AG04449 (cell line): ENCODE data around the gene PDGFD.

ENCODE experiments used
- CTCF ChIA-PET: fragments of 350-600 bp; formaldehyde crosslinking; extraction: SDS; loops from one replicate; lab custom pipeline; 2021; ENCODE audit warnings: antibody characterized with exemption; lab: Yijun Ruan, JAX
- POLR2A ChIA-PET: fragments of 400-600, 350-600 bp; formaldehyde crosslinking; extraction: SDS; loops from one replicate; lab custom pipeline; 2020; ENCODE audit warnings: antibody characterized with exemption, inconsistent platforms; lab: Yijun Ruan, JAX
- DNase-seq: peaks from one replicate; pipeline ENCODE4 v3.0.0-alpha.2; 2010; ENCODE audit warnings: low read depth, low spot score
- H3K4me3 ChIP-seq: 2 replicates; pipeline ENCODE4 v1.5.1; 2011; ENCODE audit warnings: low read depth, mild to moderate bottlenecking, control low read depth, low read length
- TF ChIP-seq, protein P1 (sequence below): IDR thresholded peaks from one replicate; pipeline ENCODE4 v1.5.1; 2011; ENCODE audit warnings: mild to moderate bottlenecking, moderate library complexity, low read length, control low read depth, inconsistent platforms; ENCODE audit not compliant: insufficient read depth; ENCODE audit errors: missing control alignments

PDGFD gene

DNA sequence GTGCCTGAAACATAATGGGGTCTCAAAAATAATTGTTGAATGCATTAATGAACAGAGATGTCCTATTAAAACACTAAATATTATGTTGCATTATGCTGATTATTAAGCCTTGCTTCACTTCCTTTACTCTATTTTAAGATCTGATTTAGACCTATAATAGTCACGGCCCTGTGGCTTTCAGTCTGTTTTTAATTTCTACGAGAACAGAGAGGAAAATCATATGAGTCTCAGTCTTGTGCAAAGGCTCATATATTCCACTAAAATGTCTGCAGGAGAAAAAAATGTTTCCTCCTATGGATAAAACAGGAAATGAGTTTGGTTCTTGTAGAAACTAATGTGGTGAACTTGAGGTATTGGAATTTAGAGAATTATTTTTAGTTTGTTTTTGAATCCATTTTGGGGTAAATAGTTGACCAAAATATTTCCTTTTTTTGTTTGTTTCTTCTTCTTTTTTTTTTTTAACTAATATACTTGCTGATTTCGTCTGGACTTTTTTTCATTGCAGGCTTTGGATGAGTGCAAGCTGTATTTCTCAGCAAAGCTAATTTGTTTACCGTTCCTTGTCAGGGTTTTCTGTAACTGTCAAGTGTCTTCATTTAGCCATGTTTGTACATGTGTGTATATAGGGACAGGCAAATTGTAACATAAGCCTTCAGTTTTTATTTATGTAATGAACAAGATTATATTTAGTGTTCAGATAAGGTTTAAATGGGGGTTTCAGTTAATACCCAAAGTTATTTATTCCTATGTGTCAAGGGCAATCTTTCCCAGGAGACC, 266.6 kb downstream of the PDGFD start:
- DNase-seq: no peak
- ChIA-PET POLR2A (no interaction called here), CTCF (interaction anchor here (1.2 kb wide), 1 partner anchor 20 kb away, joined by 3 read pairs; no protein-coding TSS in a partner anchor)
- no peak overlapping the region for H3K4me3 ChIP-seq
- TF ChIP-seq, protein P1, sequence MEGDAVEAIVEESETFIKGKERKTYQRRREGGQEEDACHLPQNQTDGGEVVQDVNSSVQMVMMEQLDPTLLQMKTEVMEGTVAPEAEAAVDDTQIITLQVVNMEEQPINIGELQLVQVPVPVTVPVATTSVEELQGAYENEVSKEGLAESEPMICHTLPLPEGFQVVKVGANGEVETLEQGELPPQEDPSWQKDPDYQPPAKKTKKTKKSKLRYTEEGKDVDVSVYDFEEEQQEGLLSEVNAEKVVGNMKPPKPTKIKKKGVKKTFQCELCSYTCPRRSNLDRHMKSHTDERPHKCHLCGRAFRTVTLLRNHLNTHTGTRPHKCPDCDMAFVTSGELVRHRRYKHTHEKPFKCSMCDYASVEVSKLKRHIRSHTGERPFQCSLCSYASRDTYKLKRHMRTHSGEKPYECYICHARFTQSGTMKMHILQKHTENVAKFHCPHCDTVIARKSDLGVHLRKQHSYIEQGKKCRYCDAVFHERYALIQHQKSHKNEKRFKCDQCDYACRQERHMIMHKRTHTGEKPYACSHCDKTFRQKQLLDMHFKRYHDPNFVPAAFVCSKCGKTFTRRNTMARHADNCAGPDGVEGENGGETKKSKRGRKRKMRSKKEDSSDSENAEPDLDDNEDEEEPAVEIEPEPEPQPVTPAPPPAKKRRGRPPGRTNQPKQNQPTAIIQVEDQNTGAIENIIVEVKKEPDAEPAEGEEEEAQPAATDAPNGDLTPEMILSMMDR: no peak

DNA sequence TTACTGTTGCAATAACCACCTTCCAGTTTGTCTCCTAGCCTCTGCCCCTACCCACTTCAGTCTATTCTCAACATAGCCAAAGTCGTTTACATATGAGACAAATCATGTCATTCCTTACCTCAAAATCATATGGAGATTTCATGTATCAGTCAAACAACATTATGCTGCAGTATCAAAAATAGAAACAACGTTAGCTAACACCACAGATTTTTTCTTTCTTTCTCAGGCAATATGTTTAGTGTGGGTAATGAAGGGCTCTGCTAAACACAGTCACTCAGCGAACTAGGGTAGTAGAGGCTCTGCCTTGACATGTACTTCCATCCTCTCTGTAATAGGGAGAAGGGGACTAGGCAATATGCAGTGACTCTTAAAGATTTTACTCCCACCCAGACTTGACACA, 268.8 kb downstream of the PDGFD start:
- CTCF ChIA-PET: no interaction called here
- H3K4me3 ChIP-seq: no peak overlapping the region
- no peak for DNase-seq
- TF ChIP-seq, protein P1: no peak
- POLR2A ChIA-PET: no interaction called here

DNA sequence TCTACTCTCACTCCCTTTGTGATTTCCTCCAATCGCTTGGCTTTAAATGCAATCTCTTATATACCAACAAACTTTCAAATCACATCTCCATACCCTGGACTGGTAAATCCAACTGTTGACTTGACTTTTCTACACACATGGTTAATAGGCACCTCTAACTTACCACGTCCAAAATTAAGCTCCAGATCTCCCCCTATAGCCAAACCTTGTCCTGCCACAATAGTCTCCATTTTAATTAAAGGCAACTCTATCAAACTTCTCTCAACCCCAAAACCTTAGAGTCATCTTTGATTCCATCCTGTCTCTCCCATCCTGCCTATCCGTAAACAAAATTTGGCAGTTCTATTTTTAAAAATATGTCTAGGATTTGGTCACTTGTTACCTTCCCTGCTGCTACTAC, 269.3 kb downstream of the PDGFD start:
- TF ChIP-seq, protein P1: no peak
- ChIA-PET CTCF (no interaction called here), POLR2A (no interaction called here)
- no peak overlapping the region for H3K4me3 ChIP-seq
- DNase-seq: no peak

DNA sequence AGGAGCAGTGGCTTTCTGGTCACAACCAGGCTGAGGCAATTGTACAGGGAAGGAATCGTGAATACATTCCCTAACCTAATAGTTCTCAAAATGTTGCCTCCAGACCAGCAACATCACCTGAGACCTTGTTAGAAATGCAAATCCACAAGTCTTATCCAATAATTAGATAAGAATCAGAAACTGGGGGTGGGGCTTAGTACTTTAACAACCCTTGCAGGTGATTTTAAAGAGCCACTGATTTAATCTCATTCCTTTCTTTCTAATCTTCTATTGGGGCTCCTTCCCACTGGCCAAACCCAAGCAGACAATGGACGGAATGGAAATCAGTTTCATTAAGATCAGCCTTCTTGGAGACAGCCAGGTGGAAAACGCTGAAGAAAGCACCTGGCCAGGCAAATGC, 269.9 kb downstream of the PDGFD start:
- POLR2A ChIA-PET: no interaction called here
- H3K4me3 ChIP-seq: no peak overlapping the region
- TF ChIP-seq, protein P1: no peak
- CTCF ChIA-PET: no interaction called here
- no peak for DNase-seq

DNA sequence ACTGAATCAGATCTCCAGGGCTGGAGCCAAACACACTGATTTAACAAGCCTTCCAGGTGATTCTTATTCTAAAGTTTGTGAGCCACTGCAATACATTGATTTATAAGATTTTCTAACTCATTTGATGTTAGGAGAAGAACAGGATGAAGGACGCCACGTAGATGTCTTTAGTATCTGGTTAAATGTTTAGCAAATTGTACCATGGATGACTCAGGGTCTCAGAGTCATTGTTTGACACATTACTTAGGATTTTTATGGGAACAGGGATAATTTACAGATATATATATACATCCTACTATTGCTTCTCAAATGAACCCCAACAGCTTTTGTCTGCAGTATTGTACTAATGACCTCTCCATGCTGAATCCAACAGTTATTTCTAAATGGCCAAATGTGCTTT, 270.6 kb downstream of the PDGFD start:
- TF ChIP-seq, protein P1: no peak
- DNase-seq: no peak
- CTCF ChIA-PET: no interaction called here

DNA sequence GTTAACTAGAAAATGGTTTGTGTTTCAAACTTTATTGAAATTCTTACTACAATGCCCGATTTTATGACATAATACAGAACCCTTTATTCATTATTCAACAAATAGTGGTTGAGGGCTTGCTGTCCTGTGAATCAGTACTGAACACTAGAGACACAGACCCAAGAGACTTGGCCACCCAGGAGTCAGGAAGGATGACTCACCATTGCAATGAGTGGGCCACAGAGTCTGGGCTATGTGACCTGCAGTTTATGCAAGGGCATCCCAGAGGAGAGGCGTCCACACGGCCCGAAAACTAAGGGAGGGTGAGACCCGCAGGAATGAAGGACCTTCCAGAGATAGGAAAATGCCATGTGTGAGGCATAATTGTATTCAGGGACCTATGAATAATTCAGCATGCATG, 271.3 kb downstream of the PDGFD start:
- ChIA-PET CTCF (no interaction called here), POLR2A (no interaction called here)
- no peak for DNase-seq
- H3K4me3 ChIP-seq: no peak overlapping the region
- TF ChIP-seq, protein P1: no peak

More for the DNA sequence above, 270.6 kb downstream of the PDGFD start:
- POLR2A ChIA-PET: no interaction called here
- no peak overlapping the region for H3K4me3 ChIP-seq
